ENCODE data around the gene C2CD4C.
"Not testable (repeated sequence)": the region's sequence is repeated elsewhere in the genome, so short reads cannot be mapped to it uniquely, and the experiment has no call there.

C2CD4C gene

GRCh38 chr19:397941-398706, 10.8 kb downstream of the C2CD4C start:
- peaks cover 54 to 68% (median 62%) of the 10 kb centered on the region in 11 experiments for H3K9me3 ChIP-seq (replicated peaks in 1 of 11)
- no peak overlapping the region for H3K4me2 ChIP-seq
- no peaks in the 10 kb centered on the region for H3K36me3 ChIP-seq
- no peak overlapping the region for H3K27ac ChIP-seq
- H3K4me3 ChIP-seq, result no peak overlapping the region
- peaks cover 0 to under 1% (median 0%) of the 10 kb centered on the region in 10 experiments; a peak in 3 of 20 replicates for H3K4me1 ChIP-seq
- H3K9ac ChIP-seq, result no peak overlapping the region
- H3K27me3 ChIP-seq, result no peaks in the 10 kb centered on the region
- H4K20me1 ChIP-seq, result no peaks in the 10 kb centered on the region
- no peak for TF ChIP-seq Cebpa-rat (IDR thresholded peaks at IDR 0.05)

GRCh38 chr19:397321-397720, 11.6 kb downstream of the C2CD4C start:
- H3K27ac ChIP-seq, result no peak overlapping the region
- H3K4me2 ChIP-seq, result no peak overlapping the region
- H3K9me3 ChIP-seq (replicated peaks in 1 of 11), result peaks cover 62 to 76% (median 70%) of the 10 kb centered on the region in 11 experiments
- H4K20me1 ChIP-seq, result no peaks in the 10 kb centered on the region
- H3K36me3 ChIP-seq, result no peaks in the 10 kb centered on the region
- no peak overlapping the region for H3K4me3 ChIP-seq
- no peak overlapping the region for H3K9ac ChIP-seq
- no peak for TF ChIP-seq Cebpa-rat (IDR thresholded peaks at IDR 0.05)
- peaks cover 0 to 8% (median 0%) of the 10 kb centered on the region in 10 experiments; a peak in 7 of 20 replicates for H3K4me1 ChIP-seq
- H3K27me3 ChIP-seq, result no peaks in the 10 kb centered on the region

- Histone ChIP-seq H4K20me1 (no peaks in the 10 kb centered on the region), H3K36me3 (no peaks in the 10 kb centered on the region), H3K27me3 (no peaks in the 10 kb centered on the region), H3K4me2 (no peak overlapping the region), H3K9me3 (replicated peaks in 1 of 11) (peaks cover 70 to 84% (median 78%) of the 10 kb centered on the region in 11 experiments), H3K4me3 (no peak overlapping the region), H3K4me1 (peaks cover 0 to 15% (median 0%) of the 10 kb centered on the region in 10 experiments; a peak in 7 of 20 replicates), H3K9ac (no peak overlapping the region), H3K27ac (no peak overlapping the region)
- no peak for TF ChIP-seq Cebpa-rat (IDR thresholded peaks at IDR 0.05)
Observed at GRCh38 chr19:395467-395866, 13.5 kb downstream of the C2CD4C start.

GRCh38 chr19:394857-395256, 14.1 kb downstream of the C2CD4C start:
- H3K4me3 ChIP-seq, H3K9ac ChIP-seq, H4K20me1 ChIP-seq, H3K27me3 ChIP-seq, H3K27ac ChIP-seq, H3K4me2 ChIP-seq, H3K36me3 ChIP-seq: not testable (repeated sequence)
- H3K4me1 ChIP-seq, result peaks cover 0 to 15% (median 0%) of the 10 kb centered on the region in 10 experiments; a peak in 7 of 20 replicates
- H3K9me3 ChIP-seq (replicated peaks in 1 of 11), result peaks cover 70 to 90% (median 84%) of the 10 kb centered on the region in 11 experiments

- H3K4me1 ChIP-seq, result peaks cover 0 to 15% (median 0%) of the 10 kb centered on the region in 10 experiments; a peak in 7 of 20 replicates
- H3K4me2 ChIP-seq, H3K4me3 ChIP-seq, H3K9ac ChIP-seq, H3K27ac ChIP-seq, H3K36me3 ChIP-seq, H3K27me3 ChIP-seq, H4K20me1 ChIP-seq: not testable (repeated sequence)
- peaks cover 74 to 96% (median 91%) of the 10 kb centered on the region in 11 experiments for H3K9me3 ChIP-seq (replicated peaks in 1 of 11)
Observed at GRCh38 chr19:393560-393959, 15.4 kb downstream of the C2CD4C start.

- H3K9ac ChIP-seq, result no peak overlapping the region
- peaks cover 0 to 15% (median 0%) of the 10 kb centered on the region in 10 experiments; a peak in 7 of 20 replicates for H3K4me1 ChIP-seq
- no peak overlapping the region; a peak in 4 of 22 replicates for H3K27ac ChIP-seq
- TF ChIP-seq Cebpa-rat (IDR thresholded peaks at IDR 0.05), result peak in 4 of 11 experiments; percentile 10 to 45 (median 38); a peak in 2 of 22 replicates
- H3K36me3 ChIP-seq, result no peaks in the 10 kb centered on the region
- H4K20me1 ChIP-seq, result no peaks in the 10 kb centered on the region
- H3K9me3 ChIP-seq (replicated peaks in 1 of 11), result peaks cover 74 to 96% (median 92%) of the 10 kb centered on the region in 11 experiments
- no peak overlapping the region for H3K4me3 ChIP-seq
- no peaks in the 10 kb centered on the region for H3K27me3 ChIP-seq
- peak overlapping the region in 6 of 11 experiments; percentile 17 to 37 (median 30); a peak in 7 of 22 replicates for H3K4me2 ChIP-seq
Observed at GRCh38 chr19:392375-392970, 16.5 kb downstream of the C2CD4C start.

- Histone ChIP-seq H3K4me3 (no peak overlapping the region), H3K9me3 (replicated peaks in 1 of 11) (peaks cover 71 to 94% (median 88%) of the 10 kb centered on the region in 11 experiments), H3K27me3 (no peaks in the 10 kb centered on the region), H3K27ac (no peak overlapping the region; a peak in 3 of 22 replicates), H3K36me3 (no peaks in the 10 kb centered on the region), H3K4me1 (peaks cover 0 to 15% (median 0%) of the 10 kb centered on the region in 10 experiments; a peak in 7 of 20 replicates), H4K20me1 (no peaks in the 10 kb centered on the region), H3K4me2 (peak overlapping the region in 3 of 11 experiments; percentile 30 to 37 (median 33); a peak in 4 of 22 replicates), H3K9ac (no peak overlapping the region)
- no peak for TF ChIP-seq Cebpa-rat (IDR thresholded peaks at IDR 0.05)
Observed at GRCh38 chr19:391726-392374, 17.1 kb downstream of the C2CD4C start.

GRCh38 chr19:391207-391557, 17.8 kb downstream of the C2CD4C start:
- peaks cover 65 to 94% (median 83%) of the 10 kb centered on the region in 11 experiments for H3K9me3 ChIP-seq (replicated peaks in 1 of 11)
- no peaks in the 10 kb centered on the region for H4K20me1 ChIP-seq
- TF ChIP-seq Cebpa-rat (IDR thresholded peaks at IDR 0.05), result no peak
- H3K4me2 ChIP-seq, result no peak overlapping the region
- peaks cover 0 to 15% (median 0%) of the 10 kb centered on the region in 10 experiments; a peak in 7 of 20 replicates for H3K4me1 ChIP-seq
- H3K4me3 ChIP-seq, result no peak overlapping the region
- no peaks in the 10 kb centered on the region for H3K27me3 ChIP-seq
- no peak overlapping the region for H3K9ac ChIP-seq
- no peak overlapping the region; a peak in 1 of 22 replicates for H3K27ac ChIP-seq
- no peaks in the 10 kb centered on the region for H3K36me3 ChIP-seq

Data from BLaER1 treated with 17β-estradiol and CSF1 and Interleukin-3, amounts not matched to agents 10 nM and 100 nM (cell line).